Endometrium (tissue), 2 donors: ENCODE measurements around the gene BTBD3.

Source experiments
- FAIRE-seq: peaks from 2 replicates; lab custom pipeline; 2012; peaks lifted over from hg19 to GRCh38; lab: Jason Lieb, UNC
- donor health status: control.
- donor health status: control.

The BTBD3 gene

DNA sequence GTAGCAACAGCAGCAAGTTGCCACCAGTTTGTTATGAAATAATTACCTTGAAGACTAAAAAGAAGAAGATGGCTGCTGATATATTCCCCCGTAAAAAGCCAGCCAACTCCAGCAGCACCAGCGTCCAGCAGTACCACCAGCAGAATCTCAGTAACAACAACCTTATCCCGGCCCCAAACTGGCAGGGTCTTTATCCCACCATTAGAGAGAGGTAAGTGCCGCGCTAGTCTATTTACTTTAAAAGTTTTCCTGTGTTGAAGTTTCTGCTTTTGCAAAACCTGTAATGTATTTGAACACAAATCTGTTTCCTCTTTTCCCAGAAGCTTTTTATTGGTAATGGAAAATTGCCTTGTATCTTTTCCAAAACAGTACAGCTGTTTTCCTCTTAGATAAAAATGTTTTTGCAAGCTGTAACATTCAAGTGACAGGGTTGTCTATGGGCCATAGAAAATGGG lies 725 bp downstream of the BTBD3 start:
- peak; percentile 61 for FAIRE-seq

DNA sequence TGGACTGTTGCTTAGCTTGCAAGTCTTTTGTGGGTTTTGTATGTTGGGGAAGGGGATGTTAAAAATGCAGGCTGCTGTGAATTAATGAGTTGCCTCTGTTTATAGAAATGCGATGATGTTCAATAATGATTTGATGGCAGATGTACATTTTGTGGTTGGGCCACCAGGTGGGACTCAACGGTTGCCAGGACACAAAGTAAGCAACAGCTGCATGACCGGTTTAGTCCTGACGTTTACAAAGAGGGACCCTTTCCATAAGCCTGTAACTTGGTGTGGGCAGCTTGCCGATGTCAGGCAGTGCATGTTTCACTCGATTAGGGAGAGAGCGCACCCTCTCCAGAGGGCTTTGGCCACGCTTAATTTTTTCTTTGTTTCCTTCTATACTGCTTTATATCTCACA lies 1.3 kb downstream of the BTBD3 start:
- no peak for FAIRE-seq

DNA sequence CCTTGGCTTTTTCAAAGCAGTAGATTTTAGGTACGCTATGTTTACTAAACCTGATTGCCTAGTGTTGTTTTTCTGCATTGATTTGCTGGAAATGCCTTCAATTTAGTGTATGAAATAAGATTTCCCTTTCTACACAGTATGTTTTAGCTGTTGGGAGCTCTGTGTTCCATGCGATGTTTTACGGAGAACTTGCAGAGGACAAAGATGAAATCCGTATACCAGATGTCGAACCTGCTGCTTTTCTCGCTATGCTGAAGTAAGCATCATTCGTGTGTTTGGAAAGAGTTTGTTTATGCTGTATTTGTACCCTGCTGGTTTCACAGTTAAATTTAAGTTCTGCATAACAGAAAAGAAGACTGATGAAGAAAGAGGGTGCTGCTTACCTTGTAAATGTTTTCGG lies 1.9 kb downstream of the BTBD3 start:
- no peak for FAIRE-seq

DNA sequence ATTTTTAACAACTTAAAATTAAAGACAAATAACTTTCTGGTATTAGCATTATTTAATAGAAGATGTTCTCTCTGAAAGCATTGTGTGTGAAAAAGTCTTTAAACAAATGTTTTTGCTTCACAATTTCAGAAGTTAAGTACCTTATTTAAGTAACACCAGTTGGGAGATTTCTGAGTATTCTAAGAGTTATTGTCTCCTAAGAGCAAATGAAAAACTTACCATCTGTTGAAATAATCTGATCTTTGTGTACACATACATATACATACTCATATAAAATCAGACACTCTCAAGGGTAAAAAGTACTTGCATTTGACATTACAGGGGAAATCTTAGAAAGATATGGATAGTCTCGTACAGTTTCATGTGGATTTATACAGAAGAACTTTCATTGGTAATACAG lies 2.4 kb downstream of the BTBD3 start:
- no peak for FAIRE-seq

DNA sequence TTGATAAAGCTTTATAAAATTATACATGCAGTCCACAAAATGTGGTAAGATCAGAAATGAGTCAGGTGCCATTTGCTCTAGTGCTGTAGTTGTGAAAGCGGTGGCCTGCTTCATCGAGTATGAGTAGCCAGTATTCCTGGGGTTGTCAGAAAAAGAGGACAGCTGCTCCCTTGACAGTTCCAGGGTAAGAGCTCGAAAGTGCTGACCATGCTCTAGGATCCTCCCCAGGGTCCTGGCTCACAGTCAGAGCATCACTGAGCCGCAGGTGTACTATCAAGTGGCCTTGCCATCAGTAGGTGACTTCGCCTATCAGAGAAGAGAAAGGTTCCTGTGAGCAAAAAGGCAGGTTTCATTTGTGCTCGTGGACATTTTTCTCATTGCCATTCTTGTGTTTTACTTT lies 3.6 kb downstream of the BTBD3 start:
- FAIRE-seq: no peak

DNA sequence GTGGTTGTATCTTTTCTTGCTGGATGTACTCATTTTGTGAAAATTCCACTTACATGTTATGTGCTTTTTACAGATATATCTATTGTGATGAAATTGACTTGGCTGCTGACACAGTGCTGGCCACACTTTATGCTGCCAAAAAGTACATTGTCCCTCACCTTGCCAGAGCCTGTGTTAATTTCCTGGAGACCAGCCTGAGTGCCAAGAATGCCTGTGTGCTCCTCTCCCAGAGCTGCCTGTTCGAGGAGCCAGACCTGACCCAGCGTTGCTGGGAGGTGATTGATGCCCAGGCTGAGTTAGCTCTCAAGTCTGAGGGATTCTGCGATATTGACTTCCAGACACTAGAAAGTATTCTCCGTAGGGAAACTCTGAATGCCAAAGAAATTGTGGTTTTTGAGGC lies 4.9 kb downstream of the BTBD3 start:
- no peak for FAIRE-seq

DNA sequence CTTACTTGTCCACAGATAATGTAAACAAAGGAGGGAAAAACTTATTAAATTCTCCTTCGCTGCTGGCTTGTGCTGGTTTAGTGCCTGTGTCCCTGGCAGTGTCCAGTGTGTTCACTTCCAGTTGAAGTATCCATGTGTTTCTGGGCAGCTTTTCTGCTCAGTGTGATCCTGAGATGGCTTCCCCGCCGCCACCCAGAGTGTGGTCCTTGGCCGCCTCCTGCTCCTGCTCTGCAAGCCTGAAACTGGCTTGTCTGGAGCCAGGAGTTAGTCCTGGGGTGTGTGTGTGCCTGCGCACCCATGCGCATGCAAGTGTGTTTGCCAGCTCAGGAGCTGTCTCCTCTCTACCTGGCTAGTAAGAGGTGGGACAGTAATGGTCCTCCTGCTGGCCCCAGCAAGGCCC lies 7.2 kb downstream of the BTBD3 start:
- FAIRE-seq: no peak

DNA sequence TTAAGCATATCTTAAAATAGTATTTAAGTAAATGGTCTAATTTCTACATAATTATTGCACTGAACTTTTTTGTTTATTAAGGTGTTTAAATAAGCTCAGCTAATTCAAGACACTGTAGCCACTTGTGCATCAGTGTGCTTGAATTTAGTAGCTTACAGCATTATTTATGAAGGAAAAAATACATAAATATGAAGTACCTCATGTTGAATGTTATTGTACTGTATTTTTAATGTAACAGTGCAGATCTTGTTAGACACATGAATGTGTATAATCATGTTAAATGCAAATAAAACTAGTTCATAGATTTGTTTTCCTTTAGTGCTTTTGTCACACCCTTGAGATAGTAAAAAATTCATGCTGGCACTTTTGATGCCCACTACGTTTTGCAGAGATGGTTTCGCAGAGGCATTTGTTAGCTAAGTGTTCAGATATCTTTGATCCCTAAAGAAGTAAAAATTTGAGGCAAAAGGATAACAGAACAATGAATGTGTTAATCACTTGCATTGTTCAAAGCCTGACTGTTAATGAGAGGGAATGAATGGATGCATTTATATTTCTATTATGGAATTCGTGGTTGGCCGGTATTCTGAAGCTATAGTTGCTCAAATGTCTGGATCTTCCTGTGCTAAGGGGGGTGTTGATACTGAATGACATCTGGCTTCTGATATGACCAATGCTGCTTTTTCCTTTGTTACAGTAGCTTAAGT lies 8.8 kb downstream of the BTBD3 start:
- FAIRE-seq: no peak

DNA sequence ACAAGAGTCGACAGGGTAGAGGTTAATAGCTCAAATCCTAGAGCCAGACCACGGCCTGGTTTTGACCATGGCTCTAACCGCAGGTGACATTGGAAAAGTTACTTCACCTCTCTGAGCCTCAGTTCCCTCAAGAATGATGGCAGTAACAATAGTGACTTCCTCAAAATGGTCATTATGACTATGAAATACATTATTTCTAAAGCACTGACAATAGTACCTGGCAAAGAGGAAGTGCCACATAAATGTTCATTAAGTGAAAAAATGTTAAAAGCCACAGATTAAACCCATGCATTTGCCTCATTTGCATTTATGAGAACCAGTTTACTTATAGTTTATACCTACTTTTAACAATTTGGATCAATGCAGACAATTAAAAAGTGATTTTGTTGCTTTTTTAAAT lies 12.3 kb downstream of the BTBD3 start:
- FAIRE-seq: no peak

DNA sequence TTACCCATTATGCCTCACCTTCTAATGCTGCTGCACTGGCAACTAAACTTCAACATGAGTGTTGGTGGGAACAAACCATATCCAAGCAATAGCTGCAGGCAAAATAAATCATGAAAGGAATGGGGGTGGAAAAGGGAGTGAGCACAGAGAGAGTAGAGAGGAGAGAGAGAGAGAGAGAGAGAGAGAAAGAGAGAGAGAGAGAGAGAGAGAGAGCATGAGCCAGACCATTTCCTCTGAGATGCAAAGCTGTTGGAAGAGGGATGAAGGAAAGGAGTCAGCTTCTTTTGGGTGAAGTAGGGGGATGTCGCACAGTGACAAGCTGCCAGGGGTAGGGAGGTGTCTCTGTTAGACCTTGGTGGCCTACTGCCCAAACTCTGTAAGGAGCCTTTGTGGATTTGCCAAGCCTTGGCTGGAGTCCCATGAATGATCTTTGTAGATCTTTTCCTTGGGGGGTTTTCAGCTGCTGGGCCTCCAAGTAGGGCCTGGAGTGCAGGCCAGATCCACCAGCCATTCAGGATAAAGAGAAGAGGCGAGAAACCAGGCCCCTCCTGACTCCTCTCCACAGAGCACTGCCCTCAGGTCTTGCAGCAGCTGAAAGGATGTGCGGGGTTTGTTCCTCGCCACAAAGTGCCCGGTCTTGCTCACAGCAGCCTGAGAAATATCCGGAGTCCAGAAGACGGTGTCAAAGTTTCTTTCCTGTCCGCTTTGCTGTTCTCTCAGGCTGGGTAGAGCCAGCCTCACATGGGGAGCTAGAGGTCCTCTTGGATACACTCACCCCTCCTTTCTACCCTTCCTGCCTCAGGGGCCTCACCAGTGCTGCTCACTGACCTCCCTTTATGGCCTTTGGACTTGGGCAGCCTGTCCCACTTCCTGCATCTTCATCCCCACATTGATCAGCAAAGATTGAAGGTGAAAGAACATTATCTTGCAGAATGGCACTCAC lies 17.8 kb downstream of the BTBD3 start:
- FAIRE-seq: no peak

DNA sequence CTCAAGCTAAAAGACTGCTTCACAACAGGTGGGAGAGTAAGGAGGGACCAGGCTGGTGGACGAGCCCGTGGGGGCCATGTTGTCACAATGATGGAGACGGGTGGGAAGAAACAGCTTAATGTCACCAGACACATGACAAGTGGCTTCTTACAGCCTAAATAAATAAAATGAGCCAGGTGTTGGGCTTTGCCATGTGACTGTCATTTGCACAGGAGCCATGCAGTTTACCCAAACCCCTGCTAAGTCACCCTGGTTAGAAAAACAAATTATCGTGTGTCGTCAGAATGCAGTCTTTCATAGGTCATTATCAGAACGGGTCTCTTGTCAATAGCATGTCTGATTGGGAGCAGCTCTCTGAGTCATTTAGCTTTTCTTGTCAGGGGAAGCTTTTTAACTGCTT lies 18.5 kb downstream of the BTBD3 start:
- FAIRE-seq: no peak

DNA sequence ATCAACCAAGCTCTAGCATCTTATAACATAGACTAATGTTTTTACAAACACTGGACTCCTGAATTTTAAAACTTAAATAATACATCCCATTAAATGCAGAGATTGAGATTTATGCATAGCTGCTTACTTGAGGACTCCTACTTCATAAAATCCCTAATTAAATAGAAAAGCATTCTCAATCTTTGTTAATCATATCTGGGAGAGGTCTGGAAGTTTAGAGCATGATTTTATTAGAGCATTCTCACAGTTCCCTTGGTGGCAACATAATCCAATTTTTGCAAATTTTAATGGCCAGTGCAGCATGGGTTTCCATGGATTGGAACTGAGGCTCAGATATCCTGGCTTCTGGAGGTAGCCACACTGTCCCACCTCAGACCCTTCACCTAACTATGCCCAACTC lies 19.5 kb downstream of the BTBD3 start:
- FAIRE-seq: no peak

DNA sequence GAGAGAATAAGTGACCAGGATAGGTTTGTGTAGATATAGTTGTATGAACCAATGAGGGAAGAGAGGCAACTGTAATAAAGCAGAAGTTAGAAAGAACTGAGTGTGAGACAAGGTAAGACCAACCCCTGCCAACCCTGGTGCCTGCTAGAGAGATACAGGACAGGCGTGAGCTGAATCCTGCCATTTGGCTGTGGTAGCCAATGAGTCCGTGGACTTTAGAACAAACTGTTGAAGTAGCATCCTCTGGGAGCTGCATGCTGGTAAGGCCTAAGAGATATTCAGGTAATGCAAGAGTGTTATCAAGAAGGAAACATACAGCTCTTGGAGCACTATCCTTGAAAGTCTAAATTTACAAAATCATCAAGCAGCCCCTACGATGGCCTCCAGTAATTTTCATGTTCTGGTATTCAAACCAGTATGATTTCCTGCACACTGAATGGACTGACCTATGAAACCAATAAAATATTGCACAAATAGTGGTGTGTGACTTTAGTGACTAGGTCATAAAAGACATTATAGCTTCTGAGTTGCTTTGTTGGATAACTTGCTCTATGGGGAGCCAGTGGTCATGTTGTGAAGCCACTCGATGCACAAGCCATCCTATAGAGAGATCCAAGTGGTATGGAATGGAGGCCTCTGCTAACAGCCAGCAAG lies 24.0 kb downstream of the BTBD3 start:
- FAIRE-seq: no peak

DNA sequence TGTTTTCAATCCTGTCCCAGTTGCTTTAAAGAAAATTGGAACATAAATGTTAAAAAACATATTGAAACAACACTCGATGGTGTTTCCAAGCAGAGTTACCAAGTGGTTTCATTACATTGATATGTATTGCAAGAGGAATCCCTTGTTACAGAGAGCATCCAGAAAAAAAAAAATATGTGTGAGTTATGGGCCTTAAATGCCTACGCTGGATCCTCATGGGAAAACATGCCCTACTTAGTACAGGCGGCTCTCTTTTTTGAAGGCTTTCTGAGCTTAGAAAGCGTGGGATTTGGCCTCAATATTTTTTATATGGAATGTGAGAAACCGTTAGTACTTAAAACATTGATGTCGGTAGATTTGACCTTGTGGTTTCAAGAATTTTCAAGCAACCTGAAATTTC lies 26.1 kb downstream of the BTBD3 start:
- no peak for FAIRE-seq

DNA sequence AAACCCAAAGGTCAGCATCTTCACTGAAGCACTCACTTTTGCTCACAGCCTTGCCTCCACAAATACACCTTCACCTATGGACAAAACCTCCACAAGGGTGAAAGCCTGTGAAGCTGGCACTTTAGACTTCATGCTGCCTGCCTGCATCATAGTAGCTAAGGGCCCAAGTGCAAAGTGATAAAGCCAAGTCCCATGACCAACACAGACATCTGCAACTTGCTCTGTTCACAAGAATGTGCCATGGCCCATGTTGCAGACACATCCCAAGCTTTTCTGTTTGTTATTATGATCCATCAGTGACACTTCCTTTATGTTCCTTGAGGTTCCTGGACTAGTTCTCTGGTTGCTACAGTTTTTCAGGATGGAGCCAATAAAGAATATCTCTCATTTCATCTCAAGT lies 31.1 kb downstream of the BTBD3 start:
- FAIRE-seq: no peak

DNA sequence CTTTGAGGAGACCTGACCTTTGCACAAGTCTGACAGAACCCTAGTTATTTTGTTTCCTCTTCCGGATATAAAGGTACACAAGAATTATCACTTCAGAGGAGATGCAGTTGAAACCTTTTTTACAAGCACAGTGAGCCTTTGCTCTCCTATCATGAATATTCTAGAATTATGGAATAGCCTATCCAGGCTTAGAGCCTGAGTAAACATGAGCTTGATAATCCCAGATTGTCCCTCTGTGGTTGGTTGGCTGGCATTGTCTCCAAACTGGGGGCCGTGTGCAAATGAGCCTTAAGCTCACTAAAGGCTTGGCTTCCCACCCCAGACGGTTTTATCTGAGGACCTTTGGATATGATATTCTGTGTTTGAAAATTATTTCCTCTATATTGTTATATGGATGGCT lies 32.0 kb downstream of the BTBD3 start:
- no peak for FAIRE-seq

DNA sequence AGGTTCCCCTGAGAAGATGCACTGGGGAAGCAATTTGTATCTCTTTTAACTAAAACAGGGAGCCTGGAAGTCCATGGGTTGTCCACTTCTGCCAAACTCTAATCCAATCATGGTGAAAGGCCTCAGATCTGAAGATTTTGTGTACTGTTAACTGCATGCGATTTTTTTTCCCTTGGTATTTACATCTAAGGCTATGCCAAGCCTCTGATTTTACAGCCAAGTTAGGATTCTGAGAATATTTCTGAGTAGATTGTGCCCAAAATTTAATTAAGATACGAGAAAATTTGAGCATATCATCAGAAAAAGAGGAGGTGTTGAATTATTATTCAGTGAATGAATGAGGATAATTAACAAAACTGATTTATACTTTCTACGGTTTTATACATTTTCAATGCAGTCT lies 34.0 kb downstream of the BTBD3 start:
- FAIRE-seq: no peak

DNA sequence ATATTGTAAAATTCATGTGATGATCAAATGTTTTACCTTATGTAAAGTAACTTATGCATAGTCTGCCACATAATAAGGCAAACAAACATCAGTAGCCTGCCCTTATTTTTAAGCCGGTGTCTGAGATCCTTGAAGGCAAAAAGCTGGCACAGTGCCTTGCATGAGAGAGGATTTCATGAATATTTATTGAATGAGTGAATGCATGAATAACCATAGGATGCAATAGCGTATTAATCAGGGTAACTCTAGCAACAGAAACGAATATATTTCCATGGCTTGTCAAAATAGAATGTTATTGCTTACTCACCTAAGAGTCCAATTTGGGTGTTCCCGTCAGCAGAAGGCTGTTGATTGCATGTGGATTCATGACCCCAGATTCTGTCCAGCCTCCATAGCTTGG lies 34.9 kb downstream of the BTBD3 start:
- FAIRE-seq: no peak

DNA sequence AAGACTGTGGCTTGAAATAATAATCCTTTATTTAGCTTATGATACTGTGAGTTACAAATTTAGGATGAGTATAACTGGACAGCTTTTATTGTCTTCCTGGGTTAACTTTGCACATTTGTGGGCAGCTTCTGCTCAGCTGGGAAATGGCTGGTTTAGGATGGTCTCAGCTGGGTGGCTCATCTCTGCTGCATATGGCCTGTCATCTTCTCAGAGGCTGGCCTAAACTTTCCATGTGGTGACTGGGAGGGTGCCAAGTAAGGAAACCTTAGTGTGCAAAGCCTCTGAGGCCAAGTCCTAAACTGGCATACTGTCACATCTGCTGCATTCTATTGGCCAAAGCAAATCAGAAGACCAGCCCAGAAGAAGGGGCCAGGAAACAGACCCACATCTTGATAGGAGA lies 40.2 kb downstream of the BTBD3 start:
- FAIRE-seq: no peak

DNA sequence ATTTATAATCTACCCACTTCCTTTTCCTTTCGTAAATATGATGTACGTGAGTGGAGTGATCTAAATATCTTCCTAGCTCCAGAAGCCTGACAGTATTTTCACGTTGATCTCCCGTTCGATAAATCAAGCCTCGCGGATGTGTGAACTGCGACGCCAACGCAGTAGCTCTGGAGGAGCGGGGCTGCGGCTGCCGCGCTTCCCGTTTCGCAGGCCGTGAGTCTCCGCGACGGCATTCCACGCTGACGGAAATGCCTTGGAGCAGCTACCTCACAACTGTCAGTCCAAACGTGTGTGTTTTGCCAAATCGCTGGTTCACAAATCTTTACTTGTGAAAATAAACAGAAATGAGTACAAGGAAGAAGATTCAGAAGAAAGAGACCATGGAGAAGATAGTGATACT lies 41.2 kb downstream of the BTBD3 start:
- no peak for FAIRE-seq

DNA sequence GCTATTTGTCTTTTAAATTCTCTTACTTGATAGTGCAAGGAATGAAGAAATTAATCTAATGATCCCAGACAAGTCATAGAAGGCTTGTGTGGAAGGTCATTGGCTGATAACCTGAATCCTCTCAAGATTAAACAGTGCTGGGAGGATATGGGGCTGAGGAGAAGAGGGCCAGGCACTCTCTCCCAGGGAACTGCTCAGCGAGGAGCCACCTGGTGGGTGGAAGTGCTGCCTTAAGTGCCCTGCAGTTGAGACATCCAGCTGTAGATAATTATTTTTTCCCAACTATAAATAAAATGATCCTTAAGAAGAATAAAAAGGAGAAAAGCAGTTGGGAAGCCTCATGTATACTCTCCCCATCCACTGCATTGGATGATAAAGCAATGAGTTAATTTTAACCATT lies 47.9 kb downstream of the BTBD3 start:
- no peak for FAIRE-seq

DNA sequence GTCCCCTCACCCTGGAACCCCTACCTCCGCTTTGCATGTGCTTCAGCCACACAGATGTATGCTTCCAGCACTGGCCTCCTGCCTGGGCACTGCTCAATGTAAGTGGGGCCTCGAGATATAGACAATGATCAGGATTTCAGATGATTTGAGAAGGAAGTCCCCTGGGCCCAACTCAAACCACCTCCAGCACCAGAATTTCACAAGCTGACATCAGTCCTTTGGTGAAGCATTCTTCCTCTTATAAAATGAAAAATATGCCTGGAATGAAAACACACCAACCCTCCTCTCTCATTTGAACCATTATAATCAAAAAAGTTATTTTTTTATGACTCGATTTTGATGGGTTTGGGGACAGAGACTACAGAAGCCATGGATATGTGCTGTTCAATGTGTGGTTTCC lies 48.5 kb downstream of the BTBD3 start:
- no peak for FAIRE-seq

DNA sequence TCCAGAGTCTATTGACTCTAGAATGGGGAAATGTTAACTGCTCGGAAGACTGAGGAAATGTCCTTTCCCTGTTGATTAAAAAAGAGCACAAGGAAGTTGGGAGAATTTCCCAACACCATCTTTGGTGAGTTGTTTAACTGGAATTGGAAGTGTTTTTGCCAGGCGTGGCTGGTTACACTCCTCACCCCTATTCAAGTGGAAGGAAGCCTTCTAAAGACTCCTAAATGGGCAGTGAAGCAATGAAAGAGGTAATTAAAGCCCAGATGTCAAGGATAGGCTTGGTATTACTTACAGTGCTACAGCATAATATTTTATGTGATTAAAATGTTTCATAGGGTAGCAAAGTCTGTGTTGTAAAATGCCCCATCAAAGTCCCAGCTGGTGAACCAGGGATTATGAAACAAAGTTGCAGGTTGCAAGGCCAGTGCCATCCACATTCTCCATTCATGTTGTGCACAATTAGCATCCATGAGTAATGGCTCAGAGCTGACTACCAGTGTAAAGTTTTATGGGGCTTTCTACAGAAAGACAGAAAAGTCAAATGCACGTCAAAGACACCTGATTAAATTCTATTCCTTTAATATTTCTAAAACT lies 52.6 kb downstream of the BTBD3 start:
- no peak for FAIRE-seq
